ENCODE results near the gene GABBR2.
"Not testable (repeated sequence)": the region's sequence is repeated elsewhere in the genome, so short reads cannot be mapped to it uniquely, and the experiment has no call there.

- not testable (repeated sequence) for TF ChIP-seq CTCF (conservative IDR thresholded peaks at IDR 0.05; ENCODE audit: low read depth in 2 of 2); ZNF331 (CRISPR knock-in tag; IDR thresholded peaks at IDR 0.05; ENCODE audit: low read depth); POLR2AphosphoS5 (IDR thresholded peaks at IDR 0.05; ENCODE audit: low read depth); REST (IDR thresholded peaks at IDR 0.05; ENCODE audit: unreplicated experiment); ETS1 (IDR thresholded peaks at IDR 0.05); JUNB (IDR thresholded peaks at IDR 0.05; ENCODE audit: unreplicated experiment); CREB1 (CRISPR knock-in tag; IDR thresholded peaks at IDR 0.05; ENCODE audit: low read depth); ZNF462 (CRISPR knock-in tag; IDR thresholded peaks at IDR 0.05); EZH2 (IDR thresholded peaks at IDR 0.05; ENCODE audit: low read depth, unreplicated experiment)
These were observed 441.2 kb downstream of the GABBR2 start for GRCh38 chr9:98267556-98267955.

Measured in GM23338 (cell line).